Uterus (tissue), 2 donors: ENCODE results near the gene RABGAP1L.

Experiments used
- CTCF ChIP-seq, 4 experiments: fragments of 200-600 bp in 2 of 4; fragments of 450-650 bp in 2 of 4; sonication (generic) in 2 of 4; IDR thresholded peaks; one replicate each; pipeline ENCODE4 v1.5.1; 2016 to 2019; ENCODE audit warnings: antibody characterized with exemption in 4 of 4, mild to moderate bottlenecking in 2 of 4, moderate library complexity in 1 of 4
- POLR2A ChIP-seq, 2 donors: fragments of 450-650 bp; IDR thresholded peaks; one replicate each; pipeline ENCODE4 v1.6.1; 2016; ENCODE audit warnings: antibody characterized with exemption in 2 of 2, mild to moderate bottlenecking in 1 of 2, moderate library complexity in 1 of 2

GRCh38 chr1:174912264-174912663 is 752.9 kb downstream of the RABGAP1L start:
- TF ChIP-seq CTCF (IDR thresholded peaks at IDR 0.05) (no peak), POLR2A (IDR thresholded peaks at IDR 0.05) (no peak)
